ENCODE data around the gene ECHS1. TPM values are rescaled to one million over a fixed set of nuclear protein-coding genes. Genes with fewer than 3 reads are reported as not detected.

Gene ECHS1
- total and polyA plus RNA-seq, 2 donors (not counting 1 experiment from before 2014, with no cell fraction given), result 19.3 to 29.5 TPM

DNA sequence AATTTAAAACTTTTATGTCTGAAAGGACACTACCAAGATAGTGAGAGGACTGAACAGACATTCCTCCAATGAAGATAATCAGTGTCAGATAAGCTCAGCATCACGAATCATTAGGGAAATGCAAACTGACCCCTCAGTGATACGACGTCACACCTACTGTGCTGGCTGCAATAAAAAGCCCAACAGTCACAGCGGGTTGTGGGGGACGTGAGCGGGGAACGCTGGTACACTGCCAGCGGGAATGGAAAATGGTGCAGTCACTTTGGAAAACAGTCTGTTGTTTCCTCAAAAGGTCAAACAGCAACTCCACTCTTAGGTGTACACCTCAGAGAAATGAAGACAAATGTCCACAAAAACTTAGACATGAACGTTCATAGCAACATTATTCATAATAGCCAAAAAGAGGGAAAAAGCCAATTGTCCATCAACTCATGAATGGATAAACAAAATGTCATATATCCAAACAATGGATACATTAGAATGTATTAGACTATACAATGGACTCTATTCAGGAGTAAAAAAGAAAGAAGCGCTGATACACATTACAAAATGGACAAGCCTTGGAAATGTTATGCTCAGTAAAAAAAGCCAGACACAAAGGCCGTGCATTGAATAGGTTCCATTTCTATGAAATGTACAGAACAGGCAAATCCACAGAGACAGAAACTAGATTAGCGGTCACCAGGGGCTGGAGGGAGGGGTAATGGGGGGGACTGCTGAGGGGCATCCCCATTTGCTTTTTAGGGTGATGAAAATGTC, 2.4 kb upstream of the ECHS1 start:
- peaks cover 0 to 3% (median 0%) of the 10 kb centered on the region in 3 donors for H3K9me3 ChIP-seq (ENCODE audit: control extremely low read depth in 1 of 3, control insufficient read depth in 2 of 3, insufficient read depth in 1 of 3, low read length in 2 of 3)
- no peak overlapping the region for H2AFZ ChIP-seq (ENCODE audit: insufficient read depth, low read depth, low read length, poor library complexity, severe bottlenecking)
- Mint-ChIP-seq H3K27me3 (no peaks in the 10 kb centered on the region), H3K4me3 (peak overlapping the region; percentile 74), H3K9me3 (ENCODE audit: insufficient read depth) (no peaks in the 10 kb centered on the region), H3K4me1 (peaks cover 30% of the 10 kb centered on the region), H3K27ac (no peak overlapping the region)
- TF ChIP-seq, protein P1, sequence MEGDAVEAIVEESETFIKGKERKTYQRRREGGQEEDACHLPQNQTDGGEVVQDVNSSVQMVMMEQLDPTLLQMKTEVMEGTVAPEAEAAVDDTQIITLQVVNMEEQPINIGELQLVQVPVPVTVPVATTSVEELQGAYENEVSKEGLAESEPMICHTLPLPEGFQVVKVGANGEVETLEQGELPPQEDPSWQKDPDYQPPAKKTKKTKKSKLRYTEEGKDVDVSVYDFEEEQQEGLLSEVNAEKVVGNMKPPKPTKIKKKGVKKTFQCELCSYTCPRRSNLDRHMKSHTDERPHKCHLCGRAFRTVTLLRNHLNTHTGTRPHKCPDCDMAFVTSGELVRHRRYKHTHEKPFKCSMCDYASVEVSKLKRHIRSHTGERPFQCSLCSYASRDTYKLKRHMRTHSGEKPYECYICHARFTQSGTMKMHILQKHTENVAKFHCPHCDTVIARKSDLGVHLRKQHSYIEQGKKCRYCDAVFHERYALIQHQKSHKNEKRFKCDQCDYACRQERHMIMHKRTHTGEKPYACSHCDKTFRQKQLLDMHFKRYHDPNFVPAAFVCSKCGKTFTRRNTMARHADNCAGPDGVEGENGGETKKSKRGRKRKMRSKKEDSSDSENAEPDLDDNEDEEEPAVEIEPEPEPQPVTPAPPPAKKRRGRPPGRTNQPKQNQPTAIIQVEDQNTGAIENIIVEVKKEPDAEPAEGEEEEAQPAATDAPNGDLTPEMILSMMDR (IDR thresholded peaks at IDR 0.05), result no peak
- TF ChIP-seq EZH2 (IDR thresholded peaks at IDR 0.05; ENCODE audit: borderline replicate concordance, insufficient read depth, low read depth, low read length, poor library complexity, severe bottlenecking), result no peak
- H3K4me2 ChIP-seq (replicated peaks; ENCODE audit: low read depth, low read length, poor library complexity, severe bottlenecking), result no peak overlapping the region
- ATAC-seq (ENCODE audit: low read depth) (no peak), DNase-seq (no peak)
- peaks cover 25 to 40% of the 10 kb centered on the region in 2 donors for H3K4me1 ChIP-seq (ENCODE audit: control insufficient read depth in 2 of 2, insufficient read depth in 2 of 2, low read length in 2 of 2)
- H3K79me2 ChIP-seq (ENCODE audit: control insufficient read depth, insufficient read depth, low read length), result peaks cover 17% of the 10 kb centered on the region
- no peak overlapping the region for H3K27ac ChIP-seq (ENCODE audit: low read length in 2 of 2)
- H3K36me3 ChIP-seq (replicated peaks in 1 of 2; ENCODE audit: control extremely low read depth in 1 of 2, control insufficient read depth in 1 of 2, extremely low read depth in 1 of 2, insufficient read depth in 2 of 2, low read length in 1 of 2), result peaks cover 0 to 2% of the 10 kb centered on the region in 2 experiments
- H4K20me1 ChIP-seq (ENCODE audit: control insufficient read depth, insufficient read depth, low read length, poor library complexity, severe bottlenecking), result peaks cover 16% of the 10 kb centered on the region
- H3K27me3 ChIP-seq (replicated peaks in 1 of 4; ENCODE audit: control extremely low read depth in 1 of 4, control insufficient read depth in 3 of 4, insufficient read depth in 4 of 4, low read length in 3 of 4), result no peaks in the 10 kb centered on the region
- intact Hi-C loops (cut with micrococcal nuclease), result no loop called here
- no peak overlapping the region for H3K4me3 ChIP-seq (ENCODE audit: control extremely low read depth in 1 of 5, extremely low read depth in 1 of 5, insufficient read depth in 1 of 5, low read depth in 2 of 5, low read length in 4 of 5)
- H3K9ac ChIP-seq (ENCODE audit: low read length), result no peak overlapping the region
- WGBS (ENCODE audit: insufficient coverage), result 91% methylated on average over 10 of the region's 12 CpGs
- POLR2A ChIA-PET, result interaction anchor here (1.0 kb wide), 1 partner anchor 16 kb away, joined by 3 read pairs; no protein-coding TSS in a partner anchor
- CTCF ChIA-PET, result interaction anchor here (1.3 to 1.9 kb wide), 2 partner anchors 14 to 46 kb away, joined by 3 to 4 read pairs; no protein-coding TSS in a partner anchor

DNA sequence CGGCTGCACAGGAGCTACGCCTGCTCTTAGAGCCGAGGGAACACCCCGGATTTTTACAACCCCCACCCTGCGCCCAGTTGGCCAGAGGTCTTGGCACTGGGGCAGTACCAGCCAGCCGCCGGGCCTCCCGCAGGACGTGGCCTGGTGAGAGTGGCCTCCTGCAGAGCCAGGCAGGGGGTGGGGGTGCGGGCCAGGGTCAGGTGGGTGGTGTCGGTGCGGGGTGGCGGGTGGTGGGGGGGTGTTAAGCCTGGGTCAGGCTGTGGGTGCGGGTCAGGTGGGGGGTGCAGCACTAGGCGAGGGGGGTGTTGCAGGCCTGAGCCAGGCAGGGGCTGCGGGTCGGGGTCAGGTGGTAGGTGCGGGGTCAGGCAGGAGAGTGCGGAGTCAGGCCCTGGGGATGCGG, 647 bp downstream of the ECHS1 start:
- no peak overlapping the region for H3K4me3 ChIP-seq (ENCODE audit: control extremely low read depth in 1 of 5, extremely low read depth in 1 of 5, insufficient read depth in 1 of 5, low read depth in 2 of 5, low read length in 4 of 5)
- peaks cover 5% of the 10 kb centered on the region for H4K20me1 ChIP-seq (ENCODE audit: control insufficient read depth, insufficient read depth, low read length, poor library complexity, severe bottlenecking)
- H3K4me1 Mint-ChIP-seq, result peaks cover 16% of the 10 kb centered on the region
- H3K36me3 ChIP-seq (replicated peaks in 1 of 2; ENCODE audit: control extremely low read depth in 1 of 2, control insufficient read depth in 1 of 2, extremely low read depth in 1 of 2, insufficient read depth in 2 of 2, low read length in 1 of 2), result peaks cover 0 to 25% of the 10 kb centered on the region in 2 experiments
- WGBS (ENCODE audit: insufficient coverage), result 71% methylated on average over 13 of the region's 20 CpGs
- H3K4me1 ChIP-seq (ENCODE audit: control insufficient read depth in 2 of 2, insufficient read depth in 2 of 2, low read length in 2 of 2), result peaks cover 10 to 21% of the 10 kb centered on the region in 2 donors
- H3K9ac ChIP-seq (ENCODE audit: low read length), result no peak overlapping the region
- no peaks in the 10 kb centered on the region for H3K79me2 ChIP-seq (ENCODE audit: control insufficient read depth, insufficient read depth, low read length)
- ATAC-seq (ENCODE audit: low read depth), result no peak
- intact Hi-C loops (cut with micrococcal nuclease), result loop anchor here (5.0 kb wide), 1 partner anchor 110 kb away; no protein-coding TSS in a partner anchor
- H2AFZ ChIP-seq (ENCODE audit: insufficient read depth, low read depth, low read length, poor library complexity, severe bottlenecking), result no peak overlapping the region
- H3K27ac Mint-ChIP-seq, result no peak overlapping the region
- H3K4me3 Mint-ChIP-seq, result peak overlapping the region; percentile 84
- DNase-seq, result no peak
- no peaks in the 10 kb centered on the region for H3K9me3 ChIP-seq (ENCODE audit: control extremely low read depth in 1 of 3, control insufficient read depth in 2 of 3, insufficient read depth in 1 of 3, low read length in 2 of 3)
- ChIA-PET CTCF (interaction anchor here (0.8 to 1.2 kb wide), 2 partner anchors 11 to 43 kb away, joined by 3 to 7 read pairs; no protein-coding TSS in a partner anchor), POLR2A (interaction anchor here (1.3 kb wide), 1 partner anchor 18 kb away, joined by 5 read pairs; no protein-coding TSS in a partner anchor)
- TF ChIP-seq EZH2 (IDR thresholded peaks at IDR 0.05; ENCODE audit: borderline replicate concordance, insufficient read depth, low read depth, low read length, poor library complexity, severe bottlenecking), result no peak
- TF ChIP-seq, protein P1 (IDR thresholded peaks at IDR 0.05), result no peak
- H3K27me3 Mint-ChIP-seq, result no peaks in the 10 kb centered on the region
- peak overlapping the region; percentile 81 for H3K4me2 ChIP-seq (replicated peaks; ENCODE audit: low read depth, low read length, poor library complexity, severe bottlenecking)
- H3K27ac ChIP-seq (ENCODE audit: low read length in 2 of 2), result no peak overlapping the region
- no peaks in the 10 kb centered on the region for H3K9me3 Mint-ChIP-seq (ENCODE audit: insufficient read depth)
- no peaks in the 10 kb centered on the region for H3K27me3 ChIP-seq (replicated peaks in 1 of 4; ENCODE audit: control extremely low read depth in 1 of 4, control insufficient read depth in 3 of 4, insufficient read depth in 4 of 4, low read length in 3 of 4)

Data from B cell (primary cell).